GM18508 (cell line): Measurements from ENCODE around the gene RNF150.
"Not testable (repeated sequence)": the region's sequence is repeated elsewhere in the genome, so short reads cannot be mapped to it uniquely, and the experiment has no call there.

ENCODE experiments used
- ATAC-seq: cut with Tn5 transposase; IDR thresholded peaks from one replicate; pipeline ENCODE4 v1.9.1; 2021; ENCODE audit warnings: moderate number of reproducible peaks; ENCODE audit not compliant: insufficient read depth, unreplicated experiment

Gene RNF150

DNA sequence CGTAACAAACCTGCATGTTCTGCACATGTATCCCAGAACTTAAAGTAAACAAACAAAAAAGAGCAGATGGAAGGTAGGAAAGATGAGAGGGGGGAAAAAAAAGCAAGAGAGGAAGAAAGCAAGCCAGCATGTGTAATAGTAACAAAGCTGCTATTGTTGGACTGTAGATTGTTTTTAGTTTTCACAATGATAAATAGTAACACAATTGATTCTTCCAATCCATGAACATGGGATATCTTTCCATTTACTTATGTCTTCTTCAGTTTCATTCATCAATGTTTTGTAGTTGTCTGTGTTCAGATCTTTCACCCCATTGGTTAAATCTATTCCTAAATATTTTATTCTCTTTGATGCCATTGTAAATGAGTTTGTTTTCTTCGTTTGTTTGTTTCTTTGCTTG, 292.1 kb downstream of the RNF150 start:
- no peak for ATAC-seq

DNA sequence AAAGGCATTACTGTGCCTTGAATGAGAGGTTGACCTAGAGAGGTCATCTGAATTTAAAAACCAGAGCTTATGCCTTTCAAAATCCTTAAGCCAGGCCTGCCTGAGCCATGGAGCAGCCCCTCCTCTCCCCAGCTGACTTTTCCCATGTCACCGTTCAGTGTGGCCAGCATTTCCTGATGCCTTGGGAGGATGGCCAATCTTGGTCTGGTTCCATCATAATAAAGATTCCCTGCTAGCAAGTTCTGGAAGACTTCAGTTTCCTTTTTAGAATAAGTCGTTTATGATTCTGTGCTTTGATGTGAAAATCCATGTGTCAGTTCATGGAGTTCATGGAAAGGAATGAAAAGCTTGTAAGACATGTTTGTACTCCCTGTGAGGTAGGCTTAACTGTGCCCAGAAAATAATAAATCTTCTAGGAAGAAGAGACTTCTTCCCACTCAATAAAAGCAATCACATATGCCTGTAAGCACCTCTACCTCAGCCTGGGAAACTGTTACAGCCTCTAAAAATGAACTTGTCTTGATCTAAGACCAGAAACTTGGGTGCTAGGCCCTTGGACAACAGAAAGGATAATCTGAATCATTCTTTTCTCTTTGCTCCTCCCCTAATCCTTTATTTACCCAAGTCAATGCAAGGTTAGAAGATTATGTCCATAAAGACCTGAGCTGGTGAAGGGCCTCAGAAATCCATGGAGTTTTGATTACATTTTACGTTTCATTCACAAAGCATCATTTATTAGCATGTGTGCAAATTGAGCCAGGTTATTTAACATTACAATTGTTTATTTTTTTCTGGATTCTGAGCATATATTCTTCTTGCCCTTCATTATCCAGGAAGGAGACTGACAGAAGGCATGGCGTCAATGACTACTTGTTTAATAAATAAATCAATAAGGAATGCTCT, 293.1 kb downstream of the RNF150 start:
- ATAC-seq, result no peak

DNA sequence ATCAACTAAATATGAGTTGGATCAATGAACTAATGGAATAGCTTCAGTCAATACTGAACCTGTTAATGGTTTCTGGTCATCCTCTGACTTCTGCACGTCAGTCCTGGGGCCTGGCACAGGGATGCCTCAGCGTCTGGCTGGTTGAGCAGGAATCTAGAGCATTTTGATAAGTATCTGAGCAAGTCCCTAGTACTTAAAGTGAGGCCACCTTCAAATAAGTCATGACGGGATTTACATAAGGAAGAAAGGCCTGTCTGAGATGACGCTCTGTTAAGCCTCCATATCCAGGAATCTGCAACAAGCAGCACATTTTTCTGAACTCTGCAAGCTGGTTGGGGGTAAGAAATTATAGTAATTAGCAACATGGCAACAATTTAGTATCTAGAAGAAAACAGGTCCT, 293.9 kb downstream of the RNF150 start:
- ATAC-seq, result no peak

DNA sequence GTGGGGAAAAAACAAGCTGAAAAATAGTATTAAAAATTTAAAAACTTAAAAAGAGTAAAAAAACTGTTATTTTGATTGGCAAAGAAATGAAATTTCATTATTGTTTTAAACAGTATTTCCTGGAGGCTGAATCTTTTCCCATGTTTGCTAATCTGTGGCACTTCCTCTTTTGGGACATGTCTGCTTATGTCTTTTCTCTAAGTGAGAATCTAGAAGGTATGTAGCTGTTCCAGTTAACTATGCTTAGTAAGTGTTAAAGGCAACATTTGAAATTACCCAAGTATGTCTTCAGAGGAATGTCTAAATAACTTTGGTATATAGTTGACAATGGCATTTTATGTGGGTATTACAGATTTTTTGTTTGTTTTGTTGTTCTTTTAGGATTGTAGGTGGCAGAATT, 295.5 kb downstream of the RNF150 start:
- no peak for ATAC-seq

DNA sequence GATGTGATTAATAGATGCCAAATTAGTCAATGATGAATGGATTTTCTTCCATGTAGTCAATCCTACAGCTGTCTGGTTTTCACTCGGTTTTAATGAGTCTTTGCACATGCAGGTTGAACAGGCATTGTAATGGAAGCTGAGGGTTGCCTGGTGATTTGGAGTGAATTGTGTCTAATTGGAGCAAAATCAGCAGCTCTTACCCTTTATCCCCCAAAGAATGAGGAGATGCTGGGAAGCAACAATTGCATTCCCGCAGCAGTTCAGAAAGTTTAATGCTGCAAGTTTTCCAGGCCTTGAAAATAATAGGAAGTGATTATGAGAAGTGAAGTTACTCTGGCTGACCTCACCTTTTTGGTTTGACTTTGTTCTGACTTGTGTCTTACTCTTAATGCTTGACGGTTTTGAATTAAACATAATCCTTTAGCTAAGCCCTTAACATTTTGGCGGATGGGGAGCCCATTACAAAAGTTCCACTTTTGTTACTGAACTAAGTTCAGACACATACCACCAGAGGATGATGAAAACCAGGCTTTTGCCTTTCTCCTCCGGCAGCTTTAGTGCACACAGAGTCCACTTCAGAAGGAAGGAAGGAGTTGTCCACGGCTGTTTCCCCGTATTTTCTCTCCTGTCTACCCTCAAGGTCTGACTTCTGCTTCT, 298.3 kb downstream of the RNF150 start:
- ATAC-seq, result no peak

DNA sequence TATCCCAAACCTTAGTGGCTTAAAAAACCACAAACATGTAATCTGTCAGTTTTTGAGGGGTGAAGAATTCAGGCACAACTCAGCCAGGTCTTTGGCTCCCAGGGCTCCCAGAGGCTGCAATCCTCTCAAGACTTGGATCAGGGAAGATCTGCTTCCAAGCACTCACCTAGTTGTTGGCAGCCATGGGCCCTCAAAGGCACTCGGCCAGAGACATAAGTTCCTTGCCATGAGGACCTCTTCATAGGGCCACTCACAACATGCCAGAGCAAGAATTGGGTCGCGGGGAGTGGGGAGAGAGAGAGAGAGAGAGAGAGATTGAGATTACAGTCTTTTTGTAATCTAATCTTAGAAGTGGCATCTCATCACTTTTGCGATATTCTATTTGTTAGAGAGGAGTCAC, 300.0 kb downstream of the RNF150 start:
- no peak for ATAC-seq

DNA sequence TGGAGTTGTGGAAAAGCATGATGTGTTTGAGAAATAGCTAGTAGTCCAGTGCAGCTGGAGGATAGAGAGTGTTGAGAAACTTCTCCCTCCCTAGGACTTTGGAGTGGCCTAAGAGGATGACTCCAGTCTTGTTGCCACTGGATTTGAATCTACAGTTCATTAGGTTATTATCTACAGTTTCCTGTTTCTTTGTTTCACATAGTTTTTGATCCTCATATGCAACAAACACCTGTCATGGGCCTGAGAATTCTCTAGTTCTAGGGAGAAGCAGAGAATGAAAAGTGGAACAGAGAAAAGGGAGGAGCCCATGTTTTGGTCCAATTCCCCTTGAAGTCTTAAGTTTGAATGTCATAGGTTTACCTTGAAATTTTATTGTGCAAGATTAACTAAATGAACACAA, 303.4 kb downstream of the RNF150 start:
- peak; percentile 92 for ATAC-seq

DNA sequence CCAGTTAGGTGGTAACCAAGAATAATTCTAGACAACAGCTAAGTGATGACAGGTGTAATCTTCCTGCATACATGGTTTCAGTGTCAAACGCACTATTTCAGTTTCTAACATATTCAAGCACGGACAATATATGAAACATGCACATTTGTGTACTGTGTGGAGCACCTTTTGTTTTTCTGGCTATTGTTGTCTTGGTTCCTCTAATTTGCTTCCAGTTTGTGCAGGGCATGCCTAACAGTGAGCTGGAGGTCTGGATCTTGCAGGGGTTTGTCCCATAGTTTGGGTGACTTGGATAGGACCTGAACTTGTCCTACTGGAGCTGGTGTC, 306.6 kb downstream of the RNF150 start:
- ATAC-seq, result no peak

DNA sequence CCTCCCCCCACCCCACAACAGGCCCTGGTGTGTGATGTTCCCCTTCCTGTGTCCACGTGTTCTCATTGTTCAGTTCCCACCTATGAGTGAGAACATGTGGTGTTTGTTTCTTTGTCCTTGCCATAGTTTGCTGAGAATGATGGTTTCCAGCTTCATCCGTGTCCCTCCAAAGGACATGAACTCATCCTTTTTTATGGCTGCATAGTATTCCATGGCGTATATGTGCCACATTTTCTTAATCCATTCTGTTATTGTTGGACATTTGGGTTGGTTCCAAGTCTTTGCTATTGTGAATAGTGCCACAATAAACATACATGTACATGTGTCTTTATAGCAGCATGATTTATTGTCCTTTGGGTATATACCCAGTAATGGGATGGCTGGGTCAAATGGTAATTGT, 312.7 kb downstream of the RNF150 start:
- ATAC-seq, result not testable (repeated sequence)

DNA sequence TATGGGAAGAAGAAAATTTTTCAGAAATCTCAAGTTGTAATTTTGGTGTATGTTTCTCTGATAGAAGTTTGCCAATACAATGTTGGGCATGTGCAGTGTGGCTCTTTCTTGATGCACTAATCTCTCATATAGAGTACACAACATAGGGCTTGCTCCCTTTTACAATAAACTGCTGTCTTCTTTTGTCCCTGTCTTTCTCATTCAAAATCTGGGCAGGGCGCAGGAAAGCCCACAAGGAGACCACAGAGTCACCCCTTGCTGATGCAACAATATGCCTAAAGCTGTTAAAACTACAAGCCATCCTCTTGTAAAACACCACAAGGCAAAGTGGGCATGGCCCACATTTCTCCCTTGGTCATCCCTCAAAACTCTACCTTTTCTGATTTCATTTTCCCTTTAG, 313.7 kb downstream of the RNF150 start:
- no peak for ATAC-seq

DNA sequence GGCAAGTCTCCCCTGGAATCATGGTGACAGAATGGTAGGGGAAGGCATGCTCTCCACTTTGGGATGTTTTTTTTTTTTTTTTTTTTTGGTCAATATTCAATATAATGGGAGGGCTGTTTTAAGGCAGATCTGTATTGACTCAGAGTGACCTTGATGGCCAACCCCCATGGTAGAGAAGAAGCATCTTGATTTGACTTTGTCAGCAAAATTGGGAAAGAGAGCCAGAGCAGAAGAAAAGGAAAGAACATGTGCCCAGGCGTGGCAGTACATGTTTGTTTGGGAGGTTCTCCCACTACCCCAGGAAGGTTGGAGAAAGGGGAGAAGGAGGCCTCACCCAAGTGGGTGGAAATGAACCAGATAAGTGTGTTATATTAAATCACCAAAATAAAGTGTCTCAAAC, 314.8 kb downstream of the RNF150 start:
- ATAC-seq, result no peak

DNA sequence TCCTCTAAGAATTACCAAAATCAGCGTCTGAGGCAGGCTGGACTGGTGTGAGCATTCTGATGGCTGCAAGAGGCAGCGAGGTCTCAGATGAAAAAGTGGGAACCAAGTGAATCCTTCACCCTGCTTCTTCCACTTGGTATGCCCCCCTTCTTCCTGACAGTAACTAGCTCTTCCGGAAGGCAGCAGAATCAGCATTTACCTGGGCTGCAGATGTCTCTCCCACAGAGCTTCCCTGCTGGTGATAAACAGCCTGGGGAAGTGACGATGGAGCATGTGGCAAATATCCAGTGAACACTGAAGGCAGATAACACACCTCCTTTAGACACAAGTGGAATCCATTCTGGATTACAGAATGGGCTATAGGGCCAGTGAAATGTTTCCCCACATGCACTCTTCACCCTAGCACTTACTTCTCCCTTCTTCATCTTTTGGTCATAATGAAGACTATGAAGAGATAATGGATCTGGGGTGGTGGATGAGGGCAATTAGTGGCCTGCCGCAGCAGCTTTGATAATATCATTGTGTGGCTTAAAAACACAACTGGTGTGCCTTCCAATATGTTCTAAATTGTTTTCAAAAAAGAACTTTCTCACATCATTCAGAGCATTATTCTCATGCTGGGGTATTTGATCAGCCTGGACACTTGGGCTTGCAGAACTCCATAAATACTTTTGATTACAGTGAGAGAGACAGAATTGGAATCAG, 316.3 kb downstream of the RNF150 start:
- no peak for ATAC-seq

DNA sequence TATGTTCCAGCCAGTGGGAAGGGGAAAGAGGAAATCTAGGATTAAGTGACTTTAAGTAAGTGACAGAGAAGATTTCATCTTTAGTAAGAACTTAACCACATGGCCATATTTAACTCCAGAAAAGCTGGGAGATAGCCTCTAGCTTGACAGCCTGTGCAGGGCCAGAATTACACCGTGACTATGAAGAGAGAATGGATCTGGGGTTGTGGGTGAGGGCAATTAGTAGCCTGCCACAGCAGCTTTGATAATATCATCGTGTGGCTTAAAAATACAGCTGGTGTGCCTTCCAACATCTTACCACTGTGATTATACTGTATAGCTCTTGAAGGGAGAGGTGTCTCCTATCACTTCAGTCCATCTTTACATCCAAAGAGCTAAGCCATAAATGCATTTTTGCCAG, 319.5 kb downstream of the RNF150 start:
- no peak for ATAC-seq

DNA sequence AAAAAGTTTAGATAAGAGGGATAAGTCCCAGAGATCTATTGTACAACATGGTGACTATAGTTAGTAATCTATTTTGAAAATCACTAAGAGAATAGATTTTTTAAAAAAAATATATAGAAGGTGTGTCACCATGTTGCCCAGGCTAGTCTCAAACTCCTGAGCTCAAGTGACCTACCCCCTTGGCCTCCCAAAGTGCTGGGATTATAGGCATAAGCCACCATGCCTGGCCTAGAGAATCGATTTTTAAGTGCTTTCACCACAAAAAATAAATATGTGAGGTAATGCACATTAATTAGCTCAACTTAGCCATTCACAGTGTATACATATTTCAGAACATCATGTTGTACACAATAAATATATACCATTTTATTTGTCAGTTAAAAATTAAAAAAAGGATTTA, 320.4 kb downstream of the RNF150 start:
- ATAC-seq, result no peak

DNA sequence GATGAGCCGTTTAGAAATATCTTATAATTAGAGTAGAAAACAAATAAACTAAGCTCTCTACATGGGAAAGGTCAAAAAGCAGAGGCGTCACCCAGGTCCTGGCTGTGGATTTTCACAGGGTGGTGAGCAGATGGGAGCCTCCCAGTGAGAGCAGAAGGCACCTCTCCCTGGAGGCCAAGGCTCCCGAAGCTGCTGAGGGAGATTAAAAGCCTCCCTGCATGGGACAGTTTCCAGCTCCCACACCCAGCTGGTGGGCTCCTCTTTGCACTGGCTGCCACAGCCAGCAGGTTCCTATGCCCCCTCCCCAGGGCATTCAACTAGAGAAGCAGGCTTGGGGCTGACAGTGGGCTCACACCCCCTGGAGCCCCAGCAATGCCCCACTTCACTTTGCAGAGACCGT, 321.8 kb downstream of the RNF150 start:
- no peak for ATAC-seq

DNA sequence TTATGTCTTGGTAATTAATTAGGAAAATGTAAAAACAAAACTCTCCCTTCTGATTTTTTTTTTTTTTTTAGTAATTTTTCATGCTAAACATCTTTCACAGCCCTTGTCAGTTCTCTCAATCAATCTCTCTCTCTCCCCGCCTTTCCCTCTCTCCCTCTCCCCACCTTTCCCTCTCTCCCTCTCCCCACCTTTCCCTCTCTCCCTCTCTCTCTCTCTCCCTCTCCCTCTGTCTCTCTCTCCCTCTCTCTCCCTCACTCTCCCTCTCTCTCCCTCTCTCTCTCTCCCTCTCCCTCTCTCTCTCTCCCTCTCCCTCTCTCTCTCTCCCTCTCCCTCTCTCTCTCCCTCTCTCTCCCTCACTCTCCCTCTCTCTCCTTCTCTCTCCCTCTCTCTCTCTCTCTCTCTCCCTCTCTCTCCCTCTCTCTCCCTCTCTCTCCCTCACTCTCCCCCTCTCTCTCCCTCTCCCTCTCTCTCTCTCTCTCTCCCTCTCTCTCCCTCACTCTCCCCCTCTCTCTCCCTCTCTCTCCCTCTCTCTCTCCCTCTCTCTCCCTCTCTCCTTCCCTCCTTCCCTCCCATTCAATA, 322.6 kb downstream of the RNF150 start:
- not testable (repeated sequence) for ATAC-seq
